H9 (cell line): ENCODE results near the gene TMEM187. TPM values are rescaled to one million over a fixed set of nuclear protein-coding genes. Genes with fewer than 3 reads are reported as not detected.

Experiments
- DNase-seq: peaks from one replicate; pipeline ENCODE4 v3.0.0-alpha.2; 2017
- H2AFZ ChIP-seq: one replicate; pipeline ENCODE4 v1.6.1; 2013; ENCODE audit warnings: mild to moderate bottlenecking, low read length, control low read depth, moderate library complexity
- H2AK5ac ChIP-seq: 2 replicates; pipeline ENCODE4 v1.6.1; 2013; ENCODE audit warnings: low read length, control low read depth, mixed read lengths; ENCODE audit not compliant: insufficient read length
- H2BK120ac ChIP-seq: one replicate; pipeline ENCODE4 v1.6.1; 2013; ENCODE audit warnings: low read depth, mild to moderate bottlenecking, low read length, control low read depth, inconsistent platforms; ENCODE audit not compliant: poor library complexity, severe bottlenecking
- H2BK12ac ChIP-seq: 2 replicates; pipeline ENCODE4 v1.6.1; 2013; ENCODE audit warnings: low read length, control low read depth, mixed read lengths, low read depth; ENCODE audit not compliant: insufficient read length
- H2BK15ac ChIP-seq: 2 replicates; pipeline ENCODE4 v1.6.1; 2013; ENCODE audit warnings: low read depth, low read length, control low read depth
- H2BK20ac ChIP-seq: one replicate; pipeline ENCODE4 v1.6.1; 2013; ENCODE audit warnings: low read depth, mild to moderate bottlenecking, low read length, control low read depth, inconsistent platforms; ENCODE audit not compliant: poor library complexity, severe bottlenecking
- H2BK5ac ChIP-seq: 2 replicates; pipeline ENCODE4 v1.6.1; 2013; ENCODE audit warnings: low read length, control low read depth, mixed read lengths; ENCODE audit not compliant: insufficient read length
- H3K14ac ChIP-seq: 2 replicates; pipeline ENCODE4 v1.6.1; 2013; ENCODE audit warnings: low read length, control low read depth; ENCODE audit not compliant: insufficient read depth
- H3K18ac ChIP-seq: 2 replicates; pipeline ENCODE4 v1.6.1; 2013; ENCODE audit warnings: low read depth, mild to moderate bottlenecking, mixed read lengths, low read length, control low read depth; ENCODE audit not compliant: insufficient read length
- H3K23ac ChIP-seq: 2 replicates; pipeline ENCODE4 v1.6.1; 2013; ENCODE audit warnings: low read length, control low read depth, mixed read lengths, low read depth; ENCODE audit not compliant: insufficient read length
- H3K23me2 ChIP-seq: 2 replicates; pipeline ENCODE4 v1.6.1; 2013; ENCODE audit warnings: low read depth, mild to moderate bottlenecking, mixed read lengths, low read length, control low read depth; ENCODE audit not compliant: insufficient read length, poor library complexity, severe bottlenecking
- H3K27ac ChIP-seq: 2 replicates; pipeline ENCODE4 v1.5.1; 2013; ENCODE audit warnings: low read length, control low read depth, mixed read lengths, low read depth; ENCODE audit not compliant: insufficient read length
- H3K27me3 ChIP-seq: 2 replicates; pipeline ENCODE4 v1.6.1; 2013; ENCODE audit warnings: low read length, control low read depth, inconsistent platforms; ENCODE audit not compliant: insufficient read depth
- H3K4ac ChIP-seq: 2 replicates; pipeline ENCODE4 v1.6.1; 2013; ENCODE audit warnings: low read depth, mild to moderate bottlenecking, control low read depth, inconsistent platforms, low read length, moderate library complexity
- H3K4me1 ChIP-seq: 2 replicates; pipeline ENCODE4 v1.6.1; 2013; ENCODE audit warnings: low read length, control low read depth, inconsistent platforms; ENCODE audit not compliant: insufficient read depth
- H3K4me2 ChIP-seq: 2 replicates; pipeline ENCODE4 v1.6.1; 2013; ENCODE audit warnings: low read length, control low read depth, mixed read lengths; ENCODE audit not compliant: insufficient read length, insufficient read depth
- H3K56ac ChIP-seq: 2 replicates; pipeline ENCODE4 v1.6.1; 2013; ENCODE audit warnings: low read depth, mild to moderate bottlenecking, mixed read lengths, low read length, control low read depth; ENCODE audit not compliant: insufficient read length
- H3K79me1 ChIP-seq: 2 replicates; pipeline ENCODE4 v1.6.1; 2013; ENCODE audit warnings: low read depth, mild to moderate bottlenecking, moderate library complexity, low read length, control low read depth, inconsistent platforms; ENCODE audit not compliant: insufficient read depth, poor library complexity, severe bottlenecking
- H3K79me2 ChIP-seq: 2 replicates; pipeline ENCODE4 v1.6.1; 2013; ENCODE audit warnings: low read length, control low read depth, inconsistent platforms; ENCODE audit not compliant: insufficient read depth
- H3K9ac ChIP-seq: 2 replicates; pipeline ENCODE4 v1.6.1; 2013; ENCODE audit warnings: low read length, control low read depth, mixed read lengths; ENCODE audit not compliant: insufficient read length; ENCODE audit errors: extremely low read depth
- H3K9me3 ChIP-seq: one replicate; pipeline ENCODE4 v1.6.1; 2013; ENCODE audit warnings: low read depth, low read length, inconsistent platforms; ENCODE audit not compliant: control insufficient read depth
- H3T11ph ChIP-seq: one replicate; pipeline ENCODE4 v1.6.1; 2013; ENCODE audit warnings: mild to moderate bottlenecking, low read length, control low read depth, inconsistent platforms
- H4K20me1 ChIP-seq: one replicate; pipeline ENCODE4 v1.6.1; 2013; ENCODE audit not compliant: control insufficient read depth, insufficient read length, insufficient read depth
- H4K5ac ChIP-seq: 2 replicates; pipeline ENCODE4 v1.6.1; 2013; ENCODE audit warnings: low read depth, mild to moderate bottlenecking, mixed read lengths, low read length, control low read depth; ENCODE audit not compliant: insufficient read length
- H4K8ac ChIP-seq: replicated peaks from 2 replicates; pipeline ENCODE4 v1.6.1; 2013; ENCODE audit warnings: low read length, control low read depth, mixed read lengths, low read depth; ENCODE audit not compliant: insufficient read length
- H4K91ac ChIP-seq: 2 replicates; pipeline ENCODE4 v1.6.1; 2013; ENCODE audit warnings: low read depth, mild to moderate bottlenecking, moderate library complexity, mixed read lengths, low read length, control low read depth; ENCODE audit not compliant: insufficient read length
- H3K27ac Mint-ChIP-seq, 3 experiments: 2 replicates in 2 of 3; 3 replicates in 1 of 3; pipeline ENCODE4 v1.8.0; 2020 to 2021; ENCODE audit warnings: mixed read lengths in 3 of 3, mild to moderate bottlenecking in 1 of 3, moderate library complexity in 1 of 3
- H3K27me3 Mint-ChIP-seq: 2 replicates; pipeline ENCODE4 v1.8.0; 2021; ENCODE audit warnings: low read depth, mild to moderate bottlenecking, moderate library complexity, mixed read lengths
- H3K36me3 Mint-ChIP-seq, 3 experiments: 2 replicates in 2 of 3; 3 replicates in 1 of 3; pipeline ENCODE4 v1.8.0; 2020 to 2021; ENCODE audit warnings: low read depth in 3 of 3, mixed read lengths in 3 of 3; ENCODE audit not compliant: insufficient read depth in 1 of 3
- H3K4me1 Mint-ChIP-seq, 2 experiments: 2 replicates each; pipeline ENCODE4 v1.8.0; 2020; ENCODE audit warnings: mixed read lengths in 2 of 2
- H3K4me3 Mint-ChIP-seq, 2 experiments: 2 replicates in 1 of 2; 3 replicates in 1 of 2; pipeline ENCODE4 v1.8.0; 2020 to 2021; ENCODE audit warnings: mild to moderate bottlenecking in 2 of 2, mixed read lengths in 2 of 2, moderate library complexity in 1 of 2
- H3K9me3 Mint-ChIP-seq, 2 experiments: 2 replicates in 1 of 2; 3 replicates in 1 of 2; pipeline ENCODE4 v1.8.0; 2020; ENCODE audit warnings: mild to moderate bottlenecking in 2 of 2, mixed read lengths in 2 of 2, moderate library complexity in 1 of 2
- WGBS: extraction: QIAGEN DNeasy Blood & Tissue Kit; methylation state at CpG from one replicate; pipeline ENCODE4 v1.1.7; 2013; ENCODE audit warnings: missing lambda C conversion rate, low lambda C conversion rate, mixed read lengths; ENCODE audit not compliant: insufficient read length; ENCODE audit errors: extremely low coverage; 5-methylcytosine and 5-hydroxymethylcytosine counted together
- total RNA-seq: library from RNA; stranded (reverse); gene quantifications from 2 replicates; pipeline ENCODE4 v1.2.1, GENCODE V29; 2021
- TF ChIP-seq, protein P1 (sequence below): fragments of 200-600 bp; sonication (generic); conservative IDR thresholded peaks from 3 replicates; pipeline ENCODE4 v1.8.0; 2021; ENCODE audit warnings: antibody characterized with exemption, mild to moderate bottlenecking

Gene TMEM187
- total RNA-seq, 1 experiment from 2014 or later = 2.7 TPM

DNA sequence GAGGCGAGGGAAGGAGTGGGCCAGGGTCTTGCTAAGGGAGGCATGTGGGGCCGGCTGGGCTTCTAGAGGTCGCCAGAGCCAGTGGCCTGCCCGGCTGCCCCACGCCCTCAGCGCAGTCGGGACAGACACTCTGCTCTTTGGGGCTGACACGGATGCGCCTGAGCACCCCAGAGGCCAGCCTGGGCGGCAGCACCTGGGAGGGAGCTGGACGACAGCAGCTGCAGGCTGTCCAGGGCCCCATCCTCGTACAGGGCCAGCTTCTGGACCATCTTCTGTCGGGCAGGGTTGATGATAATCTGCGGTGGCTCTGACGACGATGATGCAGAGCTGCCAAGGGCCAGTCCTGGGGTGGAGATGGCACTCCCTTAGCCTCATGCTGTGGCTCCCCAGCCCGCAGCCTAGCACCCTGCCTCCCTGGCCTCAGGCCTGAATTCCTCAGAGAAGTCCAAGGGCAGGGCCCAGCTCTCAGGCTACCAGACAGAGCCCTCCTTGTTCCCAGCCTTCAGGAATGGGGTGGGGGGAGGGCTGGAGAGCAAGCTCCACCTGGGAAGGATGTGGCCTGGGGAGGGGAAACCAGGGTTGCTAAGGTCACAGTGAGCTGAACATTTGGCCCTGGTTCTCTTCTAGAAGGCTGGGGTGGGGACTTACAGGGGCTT, 39.9 kb downstream of the TMEM187 start:
- Mint-ChIP-seq H3K36me3 (peaks cover 13 to 67% (median 33%) of the 10 kb centered on the region in 3 experiments; a peak in 6 of 7 replicates), H3K27me3 (no peaks in the 10 kb centered on the region; the same call in 1 of the 2 replicates), H3K9me3 (peaks cover 62 to 70% of the 10 kb centered on the region in 2 experiments), H3K27ac (no peak overlapping the region), H3K4me3 (no peak overlapping the region), H3K4me1 (peaks cover 1 to 10% of the 10 kb centered on the region in 2 experiments; a peak in 3 of 4 replicates)
- H3K23ac ChIP-seq = no peak overlapping the region
- TF ChIP-seq, protein P1, sequence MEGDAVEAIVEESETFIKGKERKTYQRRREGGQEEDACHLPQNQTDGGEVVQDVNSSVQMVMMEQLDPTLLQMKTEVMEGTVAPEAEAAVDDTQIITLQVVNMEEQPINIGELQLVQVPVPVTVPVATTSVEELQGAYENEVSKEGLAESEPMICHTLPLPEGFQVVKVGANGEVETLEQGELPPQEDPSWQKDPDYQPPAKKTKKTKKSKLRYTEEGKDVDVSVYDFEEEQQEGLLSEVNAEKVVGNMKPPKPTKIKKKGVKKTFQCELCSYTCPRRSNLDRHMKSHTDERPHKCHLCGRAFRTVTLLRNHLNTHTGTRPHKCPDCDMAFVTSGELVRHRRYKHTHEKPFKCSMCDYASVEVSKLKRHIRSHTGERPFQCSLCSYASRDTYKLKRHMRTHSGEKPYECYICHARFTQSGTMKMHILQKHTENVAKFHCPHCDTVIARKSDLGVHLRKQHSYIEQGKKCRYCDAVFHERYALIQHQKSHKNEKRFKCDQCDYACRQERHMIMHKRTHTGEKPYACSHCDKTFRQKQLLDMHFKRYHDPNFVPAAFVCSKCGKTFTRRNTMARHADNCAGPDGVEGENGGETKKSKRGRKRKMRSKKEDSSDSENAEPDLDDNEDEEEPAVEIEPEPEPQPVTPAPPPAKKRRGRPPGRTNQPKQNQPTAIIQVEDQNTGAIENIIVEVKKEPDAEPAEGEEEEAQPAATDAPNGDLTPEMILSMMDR = no peak
- H2BK15ac ChIP-seq = no peak overlapping the region
- H3K79me1 ChIP-seq = no peaks in the 10 kb centered on the region
- H3K4ac ChIP-seq = no peak overlapping the region
- no peak overlapping the region for H2BK12ac ChIP-seq
- H3K56ac ChIP-seq = no peak overlapping the region
- no peaks in the 10 kb centered on the region for H3K79me2 ChIP-seq
- H4K5ac ChIP-seq = no peak overlapping the region
- no CpG with 5 or more reads among the region's 17 CpGs for WGBS
- no peak overlapping the region for H3K27ac ChIP-seq
- no peak overlapping the region for H2BK20ac ChIP-seq
- no peak overlapping the region for H3K14ac ChIP-seq
- H3K9me3 ChIP-seq = peaks cover 4% of the 10 kb centered on the region
- no peak overlapping the region for H3T11ph ChIP-seq
- H4K20me1 ChIP-seq = peaks cover 5% of the 10 kb centered on the region
- H3K27me3 ChIP-seq = no peaks in the 10 kb centered on the region
- H3K23me2 ChIP-seq = no peaks in the 10 kb centered on the region
- no peak overlapping the region for H4K91ac ChIP-seq
- no peak overlapping the region for H3K9ac ChIP-seq
- H2BK120ac ChIP-seq = no peak overlapping the region
- H2BK5ac ChIP-seq = no peak overlapping the region
- no peak overlapping the region for H2AFZ ChIP-seq
- DNase-seq = no peak
- no peak overlapping the region for H3K18ac ChIP-seq
- H3K4me1 ChIP-seq = no peaks in the 10 kb centered on the region
- H3K4me2 ChIP-seq = no peak overlapping the region
- H2AK5ac ChIP-seq = no peak overlapping the region
- H4K8ac ChIP-seq = no peak overlapping the region
